ENCODE data around the gene GNG13.

DNA sequence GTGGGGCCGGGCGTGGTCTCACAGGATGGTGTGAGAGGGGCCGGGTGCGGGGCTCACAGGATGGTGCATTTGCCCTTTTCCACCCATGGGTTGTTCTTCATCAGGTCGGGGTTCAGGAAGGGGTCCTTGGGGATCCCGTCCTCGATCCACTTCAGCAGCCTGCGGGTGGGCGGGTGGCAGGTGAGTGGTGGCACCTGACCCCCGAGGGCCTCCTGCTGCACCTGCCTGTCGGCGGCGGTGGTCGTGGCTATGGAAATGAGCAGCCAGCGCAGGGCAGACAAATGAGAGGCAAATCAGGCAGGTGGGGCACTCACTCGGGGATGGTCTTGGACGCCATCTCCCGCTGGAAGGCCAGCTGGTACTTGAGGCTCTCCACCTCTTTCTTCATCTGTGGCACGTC, 1.9 kb downstream of the GNG13 start:
- TF ChIP-seq, protein P1, sequence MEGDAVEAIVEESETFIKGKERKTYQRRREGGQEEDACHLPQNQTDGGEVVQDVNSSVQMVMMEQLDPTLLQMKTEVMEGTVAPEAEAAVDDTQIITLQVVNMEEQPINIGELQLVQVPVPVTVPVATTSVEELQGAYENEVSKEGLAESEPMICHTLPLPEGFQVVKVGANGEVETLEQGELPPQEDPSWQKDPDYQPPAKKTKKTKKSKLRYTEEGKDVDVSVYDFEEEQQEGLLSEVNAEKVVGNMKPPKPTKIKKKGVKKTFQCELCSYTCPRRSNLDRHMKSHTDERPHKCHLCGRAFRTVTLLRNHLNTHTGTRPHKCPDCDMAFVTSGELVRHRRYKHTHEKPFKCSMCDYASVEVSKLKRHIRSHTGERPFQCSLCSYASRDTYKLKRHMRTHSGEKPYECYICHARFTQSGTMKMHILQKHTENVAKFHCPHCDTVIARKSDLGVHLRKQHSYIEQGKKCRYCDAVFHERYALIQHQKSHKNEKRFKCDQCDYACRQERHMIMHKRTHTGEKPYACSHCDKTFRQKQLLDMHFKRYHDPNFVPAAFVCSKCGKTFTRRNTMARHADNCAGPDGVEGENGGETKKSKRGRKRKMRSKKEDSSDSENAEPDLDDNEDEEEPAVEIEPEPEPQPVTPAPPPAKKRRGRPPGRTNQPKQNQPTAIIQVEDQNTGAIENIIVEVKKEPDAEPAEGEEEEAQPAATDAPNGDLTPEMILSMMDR (IDR thresholded peaks at IDR 0.05), result no peak
- TF ChIP-seq, protein P2, sequence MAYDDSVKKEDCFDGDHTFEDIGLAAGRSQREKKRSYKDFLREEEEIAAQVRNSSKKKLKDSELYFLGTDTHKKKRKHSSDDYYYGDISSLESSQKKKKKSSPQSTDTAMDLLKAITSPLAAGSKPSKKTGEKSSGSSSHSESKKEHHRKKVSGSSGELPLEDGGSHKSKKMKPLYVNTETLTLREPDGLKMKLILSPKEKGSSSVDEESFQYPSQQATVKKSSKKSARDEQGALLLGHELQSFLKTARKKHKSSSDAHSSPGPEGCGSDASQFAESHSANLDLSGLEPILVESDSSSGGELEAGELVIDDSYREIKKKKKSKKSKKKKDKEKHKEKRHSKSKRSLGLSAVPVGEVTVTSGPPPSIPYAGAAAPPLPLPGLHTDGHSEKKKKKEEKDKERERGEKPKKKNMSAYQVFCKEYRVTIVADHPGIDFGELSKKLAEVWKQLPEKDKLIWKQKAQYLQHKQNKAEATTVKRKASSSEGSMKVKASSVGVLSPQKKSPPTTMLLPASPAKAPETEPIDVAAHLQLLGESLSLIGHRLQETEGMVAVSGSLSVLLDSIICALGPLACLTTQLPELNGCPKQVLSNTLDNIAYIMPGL (CRISPR knock-in tag; IDR thresholded peaks at IDR 0.05; ENCODE audit: borderline replicate concordance), result no peak
- TF ChIP-seq CEBPB (IDR thresholded peaks at IDR 0.05), result no peak
- TF ChIP-seq ELK1 (IDR thresholded peaks at IDR 0.05; ENCODE audit: low read depth, low read length), result no peak
- no peak for TF ChIP-seq POLR2A (IDR thresholded peaks at IDR 0.05; ENCODE audit: low read length)
